ENCODE data around the gene SDR42E2. TPM values are rescaled to one million over a fixed set of nuclear protein-coding genes. Genes with fewer than 3 reads are reported as not detected.
"Not testable (repeated sequence)": the region's sequence is repeated elsewhere in the genome, so short reads cannot be mapped to it uniquely, and the experiment has no call there.

SDR42E2 gene
- total RNA-seq, 1 experiment from 2014 or later: not detected

GRCh38 chr16:22123759-22124490 is 38.4 kb upstream of the SDR42E2 start:
- Histone ChIP-seq H3K4me3 (ENCODE audit: low read length) (no peak overlapping the region), H3K79me2 (ENCODE audit: low read length) (no peaks in the 10 kb centered on the region), H3K36me3 (ENCODE audit: low read depth, low read length) (no peaks in the 10 kb centered on the region), H3K9me3 (ENCODE audit: low read length) (no peaks in the 10 kb centered on the region), H3K27me3 (ENCODE audit: low read length) (no peaks in the 10 kb centered on the region), H4K20me1 (ENCODE audit: low read length) (no peaks in the 10 kb centered on the region), H3K9me2 (replicated peaks; ENCODE audit: low read length) (no peaks in the 10 kb centered on the region), H3K27ac (ENCODE audit: low read length) (no peak overlapping the region), H3K4me1 (ENCODE audit: insufficient read depth, low read length) (no peaks in the 10 kb centered on the region), H3K4me2 (ENCODE audit: low read length) (no peak overlapping the region), H3K9ac (ENCODE audit: low read length) (no peak overlapping the region), H3F3A (ENCODE audit: low read length, unreplicated experiment) (no peaks in the 10 kb centered on the region), H2AFZ (ENCODE audit: low read length) (no peak overlapping the region)
- ChIA-PET POLR2A (ENCODE audit: unreplicated experiment) (no interaction called here), CTCF (no interaction called here)
- BruUV-seq (replicated peaks): no TSS peak
- DNase-seq (no peak), ATAC-seq (no peak)
- intact Hi-C loops (cut with micrococcal nuclease): no loop called here
- no peak for TF ChIP-seq EZH2phosphoT487 (IDR thresholded peaks at IDR 0.05; ENCODE audit: borderline replicate concordance, low read length)
- TF ChIP-seq CTCF (conservative IDR thresholded peaks at IDR 0.05; ENCODE audit: low read depth, low read length): no peak
- no peak for TF ChIP-seq EZH2 (IDR thresholded peaks at IDR 0.05; ENCODE audit: low read length, unreplicated experiment)

GRCh38 chr16:22124583-22125284 is 37.6 kb upstream of the SDR42E2 start:
- no peaks in the 10 kb centered on the region for H3K9me3 ChIP-seq (ENCODE audit: low read length)
- TF ChIP-seq EZH2 (IDR thresholded peaks at IDR 0.05; ENCODE audit: low read length, unreplicated experiment) (no peak), EZH2phosphoT487 (IDR thresholded peaks at IDR 0.05; ENCODE audit: borderline replicate concordance, low read length) (no peak), CTCF (conservative IDR thresholded peaks at IDR 0.05; ENCODE audit: low read depth, low read length) (no peak)
- BruUV-seq (replicated peaks): no TSS peak
- H3K4me3 ChIP-seq (ENCODE audit: low read length): no peak overlapping the region
- H3K4me1 ChIP-seq (ENCODE audit: insufficient read depth, low read length): no peaks in the 10 kb centered on the region
- ChIA-PET CTCF (no interaction called here), POLR2A (ENCODE audit: unreplicated experiment) (no interaction called here)
- H3K27me3 ChIP-seq (ENCODE audit: low read length): no peaks in the 10 kb centered on the region
- no peaks in the 10 kb centered on the region for H3K9me2 ChIP-seq (replicated peaks; ENCODE audit: low read length)
- no peaks in the 10 kb centered on the region for H3K36me3 ChIP-seq (ENCODE audit: low read depth, low read length)
- no peak for DNase-seq
- ATAC-seq: no peak
- no peak overlapping the region for H3K27ac ChIP-seq (ENCODE audit: low read length)
- H4K20me1 ChIP-seq (ENCODE audit: low read length): no peaks in the 10 kb centered on the region
- no peaks in the 10 kb centered on the region for H3F3A ChIP-seq (ENCODE audit: low read length, unreplicated experiment)
- no peak overlapping the region for H3K9ac ChIP-seq (ENCODE audit: low read length)
- no peak overlapping the region for H2AFZ ChIP-seq (ENCODE audit: low read length)
- intact Hi-C loops (cut with micrococcal nuclease): no loop called here
- no peaks in the 10 kb centered on the region for H3K79me2 ChIP-seq (ENCODE audit: low read length)
- no peak overlapping the region for H3K4me2 ChIP-seq (ENCODE audit: low read length)

GRCh38 chr16:22126037-22126558 is 36.2 kb upstream of the SDR42E2 start:
- Histone ChIP-seq H3K36me3 (ENCODE audit: low read depth, low read length) (no peaks in the 10 kb centered on the region), H3K4me1 (ENCODE audit: insufficient read depth, low read length) (no peaks in the 10 kb centered on the region), H3K9me2 (replicated peaks; ENCODE audit: low read length) (no peaks in the 10 kb centered on the region), H3K4me3 (ENCODE audit: low read length) (no peak overlapping the region), H3K27me3 (ENCODE audit: low read length) (no peaks in the 10 kb centered on the region), H3K79me2 (ENCODE audit: low read length) (no peaks in the 10 kb centered on the region), H3K4me2 (ENCODE audit: low read length) (no peak overlapping the region), H2AFZ (ENCODE audit: low read length) (no peak overlapping the region), H3F3A (ENCODE audit: low read length, unreplicated experiment) (no peaks in the 10 kb centered on the region), H3K27ac (ENCODE audit: low read length) (no peak overlapping the region), H3K9ac (ENCODE audit: low read length) (no peak overlapping the region), H3K9me3 (ENCODE audit: low read length) (no peaks in the 10 kb centered on the region), H4K20me1 (ENCODE audit: low read length) (no peaks in the 10 kb centered on the region)
- ATAC-seq: no peak
- CTCF ChIA-PET: no interaction called here
- TF ChIP-seq EZH2phosphoT487 (IDR thresholded peaks at IDR 0.05; ENCODE audit: borderline replicate concordance, low read length) (no peak), CTCF (conservative IDR thresholded peaks at IDR 0.05; ENCODE audit: low read depth, low read length) (no peak), EZH2 (IDR thresholded peaks at IDR 0.05; ENCODE audit: low read length, unreplicated experiment) (no peak)
- no peak for DNase-seq
- POLR2A ChIA-PET (ENCODE audit: unreplicated experiment): no interaction called here
- BruUV-seq (replicated peaks): no TSS peak
- intact Hi-C loops (cut with micrococcal nuclease): no loop called here

GRCh38 chr16:22128537-22128936 is 33.8 kb upstream of the SDR42E2 start:
- H3K9ac ChIP-seq (ENCODE audit: low read length); H4K20me1 ChIP-seq (ENCODE audit: low read length); H2AFZ ChIP-seq (ENCODE audit: low read length); intact Hi-C loops (cut with micrococcal nuclease); H3K4me3 ChIP-seq (ENCODE audit: low read length); H3K27me3 ChIP-seq (ENCODE audit: low read length); H3K4me1 ChIP-seq (ENCODE audit: insufficient read depth, low read length); H3F3A ChIP-seq (ENCODE audit: low read length, unreplicated experiment); H3K27ac ChIP-seq (ENCODE audit: low read length); BruUV-seq (replicated peaks); ATAC-seq; H3K9me3 ChIP-seq (ENCODE audit: low read length); H3K36me3 ChIP-seq (ENCODE audit: low read depth, low read length); H3K79me2 ChIP-seq (ENCODE audit: low read length); H3K4me2 ChIP-seq (ENCODE audit: low read length); DNase-seq; H3K9me2 ChIP-seq (replicated peaks; ENCODE audit: low read length); POLR2A ChIA-PET (ENCODE audit: unreplicated experiment): not testable (repeated sequence)
- CTCF ChIA-PET: interaction anchor here (0.7 kb wide), 1 partner anchor 30 kb away, joined by 8 read pairs; no protein-coding TSS in a partner anchor
